B cell (primary cell): Measurements from ENCODE around the gene ARHGAP15. TPM values are rescaled to one million over a fixed set of nuclear protein-coding genes. Genes with fewer than 3 reads are reported as not detected.

Experiments
- ATAC-seq: fragments of 200-7000 bp; cut with Tn5 transposase; one replicate; pipeline ENCODE4 v1.10.0; 2021; ENCODE audit warnings: low read depth, mild to moderate bottlenecking, moderate number of reproducible peaks, moderate library complexity
- CTCF ChIA-PET: fragments of 350-600 bp; sonication (Branson Sonifier 250); formaldehyde crosslinking; loops from one replicate; lab custom pipeline; 2021; ENCODE audit warnings: antibody characterized with exemption, inconsistent platforms; lab: Charles Lee
- POLR2A ChIA-PET: fragments of 350-600 bp; sonication (Branson Sonifier 250); formaldehyde crosslinking; loops from one replicate; lab custom pipeline; 2021; ENCODE audit warnings: antibody characterized with exemption; lab: Charles Lee
- DNase-seq: peaks from one replicate; pipeline ENCODE4 v3.0.0; 2013
- H2AFZ ChIP-seq: 2 replicates; pipeline ENCODE4 v1.6.1; 2012; ENCODE audit warnings: mild to moderate bottlenecking, low read depth, low read length; ENCODE audit not compliant: insufficient read depth, poor library complexity, severe bottlenecking
- H3K27ac ChIP-seq, 2 donors: 1 replicate in 1 of 2; 2 replicates in 1 of 2; pipeline ENCODE4 v1.5.1; 2012 to 2013; ENCODE audit warnings: low read length in 2 of 2, mild to moderate bottlenecking in 2 of 2, moderate library complexity in 1 of 2
- H3K27me3 ChIP-seq, 4 experiments: fragments of 200-600 bp in 1 of 4; sonication (generic) in 1 of 4; replicated peaks in 1 of 4; 1 replicate in 2 of 4; 2 replicates in 2 of 4; pipeline versions ENCODE4 v1.6.1 to v1.7.0; 2013 to 2016; ENCODE audit warnings: low read length in 3 of 4, mild to moderate bottlenecking in 2 of 4, mixed read lengths in 1 of 4, moderate library complexity in 1 of 4; ENCODE audit not compliant: insufficient read depth in 4 of 4, control insufficient read depth in 3 of 4; ENCODE audit errors: control extremely low read depth in 1 of 4
- H3K36me3 ChIP-seq, 2 experiments: replicated peaks in 1 of 2; 1 replicate in 1 of 2; 2 replicates in 1 of 2; pipeline versions ENCODE4 v1.6.1 to v1.7.1; 2013; ENCODE audit warnings: low read length in 1 of 2; ENCODE audit not compliant: insufficient read depth in 2 of 2, control insufficient read depth in 1 of 2; ENCODE audit errors: control extremely low read depth in 1 of 2, extremely low read depth in 1 of 2
- H3K4me1 ChIP-seq, 2 donors: fragments of 200-600 bp in 1 of 2; sonication (generic) in 1 of 2; 1 replicate in 1 of 2; 2 replicates in 1 of 2; pipeline versions ENCODE4 v1.5.1 to v1.6.1; 2013 to 2017; ENCODE audit warnings: low read length in 2 of 2; ENCODE audit not compliant: control insufficient read depth in 2 of 2, insufficient read depth in 2 of 2
- H3K4me2 ChIP-seq: replicated peaks from 2 replicates; pipeline ENCODE3; 2012; ENCODE audit warnings: mild to moderate bottlenecking, low read depth, low read length; ENCODE audit not compliant: poor library complexity, severe bottlenecking
- H3K4me3 ChIP-seq, 5 experiments: fragments of 200-600 bp in 1 of 5; sonication (generic) in 1 of 5; 1 replicate in 3 of 5; 2 replicates in 2 of 5; pipeline versions ENCODE4 v1.5.1 to v1.7.0; 2011 to 2016; ENCODE audit warnings: low read length in 4 of 5, mild to moderate bottlenecking in 4 of 5, low read depth in 2 of 5, control low read depth in 1 of 5, moderate library complexity in 1 of 5; ENCODE audit not compliant: insufficient read depth in 1 of 5; ENCODE audit errors: control extremely low read depth in 1 of 5, extremely low read depth in 1 of 5
- H3K79me2 ChIP-seq: fragments of 200-600 bp; sonication (generic); one replicate; pipeline ENCODE4 v1.6.0; 2016; ENCODE audit warnings: low read length; ENCODE audit not compliant: control insufficient read depth, insufficient read depth
- H3K9ac ChIP-seq: fragments of 200-600 bp; sonication (generic); 2 replicates; pipeline ENCODE4 v1.6.1; 2017; ENCODE audit warnings: mild to moderate bottlenecking, low read length, moderate library complexity
- H3K9me3 ChIP-seq, 3 donors: one replicate each; pipeline versions ENCODE4 v1.6.1 to v1.7.1; 2013; ENCODE audit warnings: low read length in 2 of 3; ENCODE audit not compliant: control insufficient read depth in 2 of 3, insufficient read depth in 1 of 3; ENCODE audit errors: control extremely low read depth in 1 of 3
- H4K20me1 ChIP-seq: 2 replicates; pipeline ENCODE4 v1.6.0; 2012; ENCODE audit warnings: mild to moderate bottlenecking, low read length; ENCODE audit not compliant: insufficient read depth, control insufficient read depth, poor library complexity, severe bottlenecking
- H3K27ac Mint-ChIP-seq: one replicate; pipeline ENCODE4 v1.8.0; 2021; ENCODE audit warnings: mixed read lengths
- H3K27me3 Mint-ChIP-seq: one replicate; pipeline ENCODE4 v1.8.0; 2021; ENCODE audit warnings: mixed read lengths
- H3K4me1 Mint-ChIP-seq: one replicate; pipeline ENCODE4 v1.8.0; 2021; ENCODE audit warnings: mixed read lengths
- H3K4me3 Mint-ChIP-seq: one replicate; pipeline ENCODE4 v1.8.0; 2021; ENCODE audit warnings: mixed read lengths
- H3K9me3 Mint-ChIP-seq: one replicate; pipeline ENCODE4 v1.8.0; 2022; ENCODE audit warnings: mixed read lengths; ENCODE audit not compliant: insufficient read depth
- CTCF ChIP-seq: fragments of 200-600 bp; IDR thresholded peaks from one replicate; pipeline ENCODE4 v1.8.0; 2022; ENCODE audit warnings: antibody characterized with exemption, mild to moderate bottlenecking
- EZH2 ChIP-seq: IDR thresholded peaks from 2 replicates; pipeline ENCODE4 v1.6.1; 2012; ENCODE audit warnings: borderline replicate concordance, low read depth, mild to moderate bottlenecking, moderate library complexity, low read length; ENCODE audit not compliant: insufficient read depth, poor library complexity, severe bottlenecking
- WGBS: methylation state at CpG from one replicate; pipeline ENCODE4 v1.1.5; 2013; ENCODE audit warnings: missing lambda C conversion rate; ENCODE audit not compliant: insufficient coverage; 5-methylcytosine and 5-hydroxymethylcytosine counted together
- intact Hi-C: fragments of 100-400 bp; cut with micrococcal nuclease; formaldehyde crosslinking; loops from one replicate; pipeline ENCODE4 v1.10.0; 2022
- polyA plus RNA-seq: library from polyadenylated mRNA; depleted of rRNA; stranded (reverse); fragments of >200 nt; gene quantifications from 2 replicates; pipeline ENCODE4 v1.2.3, GENCODE V29; 2012
- total RNA-seq, 2 donors: library from RNA; stranded (reverse); fragments of 120-200 nt in 1 of 2; gene quantifications; 1 replicate in 1 of 2; 2 replicates in 1 of 2; pipeline versions ENCODE4 v1.2.3 to v1.2.4, GENCODE V29; 2013 to 2022

Gene ARHGAP15
- total and polyA plus RNA-seq, 2 donors (not counting 1 experiment from before 2014, with no cell fraction given), result 58.6 to 187 TPM

- Histone ChIP-seq H4K20me1 (no peaks in the 10 kb centered on the region), H3K4me2 (no peak overlapping the region), H3K79me2 (no peaks in the 10 kb centered on the region), H3K9me3 (peaks cover 0 to 6% (median 2%) of the 10 kb centered on the region in 3 donors), H2AFZ (no peak overlapping the region), H3K27me3 (no peaks in the 10 kb centered on the region), H3K4me3 (no peak overlapping the region), H3K4me1 (no peaks in the 10 kb centered on the region), H3K9ac (no peak overlapping the region), H3K36me3 (peaks cover 14 to 27% of the 10 kb centered on the region in 2 experiments), H3K27ac (no peak overlapping the region)
- Mint-ChIP-seq H3K4me1 (no peaks in the 10 kb centered on the region), H3K27me3 (no peaks in the 10 kb centered on the region), H3K4me3 (no peak overlapping the region), H3K27ac (no peak overlapping the region), H3K9me3 (peaks cover 4% of the 10 kb centered on the region)
- ATAC-seq, result no peak
- intact Hi-C loops, result no loop called here
- CTCF ChIA-PET, result no interaction called here
- 97% methylated on average over 5 of the region's 5 CpGs for WGBS
- TF ChIP-seq EZH2 (no peak), CTCF (no peak)
- POLR2A ChIA-PET, result no interaction called here
- no peak for DNase-seq
Observed at GRCh38 chr2:143645921-143646645, 516.9 kb downstream of the ARHGAP15 start.

- H3K9me3 Mint-ChIP-seq, result peaks cover 4% of the 10 kb centered on the region
- no peaks in the 10 kb centered on the region for H3K27me3 Mint-ChIP-seq
- H3K27ac Mint-ChIP-seq, result no peak overlapping the region
Observed at GRCh38 chr2:143649226-143649740, 520.1 kb downstream of the ARHGAP15 start.

More at GRCh38 chr2:143649226-143649740, 520.1 kb downstream of the ARHGAP15 start:
- ChIA-PET CTCF (no interaction called here), POLR2A (no interaction called here)
- H2AFZ ChIP-seq, result no peak overlapping the region
- WGBS, result no CpG with 5 or more reads among the region's 4 CpGs
- H3K9ac ChIP-seq, result no peak overlapping the region
- TF ChIP-seq EZH2 (no peak), CTCF (no peak)
- no peak overlapping the region for H3K4me2 ChIP-seq
- H3K36me3 ChIP-seq, result peaks cover 8 to 20% of the 10 kb centered on the region in 2 experiments
- peaks cover 0 to 21% (median 4%) of the 10 kb centered on the region in 3 donors for H3K9me3 ChIP-seq
- no peaks in the 10 kb centered on the region for H4K20me1 ChIP-seq
- DNase-seq (no peak), ATAC-seq (no peak)
- no peaks in the 10 kb centered on the region for H3K79me2 ChIP-seq
- no peaks in the 10 kb centered on the region for H3K27me3 ChIP-seq
- no peaks in the 10 kb centered on the region for H3K4me1 ChIP-seq
- Mint-ChIP-seq H3K4me3 (no peak overlapping the region), H3K4me1 (no peaks in the 10 kb centered on the region)
- no peak overlapping the region for H3K27ac ChIP-seq
- intact Hi-C loops, result no loop called here
- no peak overlapping the region for H3K4me3 ChIP-seq
